K562 (cell line): Measurements from ENCODE around the gene NRF1. TPM values are rescaled to one million over a fixed set of nuclear protein-coding genes. Genes with fewer than 3 reads are reported as not detected.
A peak's percentile ranks its signal among the peaks of the same experiment; 100 is the strongest.

ENCODE experiments used
- ATAC-seq: fragments of 200-7000 bp; cut with Tn5 transposase; 3 replicates; pipeline ENCODE4 v1.9.1; 2020; ENCODE audit warnings: moderate library complexity
- BruUV-seq: library from RNA; stranded (reverse); fragments of 400-500 nt; replicated peaks from 2 replicates; lab custom pipeline; 2021; lab: Mats Ljungman, UMichigan
- CTCF ChIA-PET: fragments of 300-600 bp; formaldehyde crosslinking; extraction: SDS; loops from one replicate; lab custom pipeline; 2021; ENCODE audit warnings: low intra/inter-chr PET ratio; lab: Yijun Ruan, JAX
- POLR2A ChIA-PET: fragments of 300-600, 350-650 bp; sonication (Branson Sonifier 250); formaldehyde crosslinking; extraction: SDS; loops from one replicate; lab custom pipeline; 2021; ENCODE audit warnings: antibody characterized with exemption, inconsistent platforms; lab: Yijun Ruan, JAX
- DNase-seq, 4 experiments: peaks; one replicate each; pipeline versions ENCODE4 v3.0.0 to v3.0.0-alpha.2; 2011 to 2018; ENCODE audit warnings: low spot score in 3 of 4, mixed read lengths in 3 of 4; ENCODE audit errors: extremely low read depth in 1 of 4
- FAIRE-seq: peaks from 2 replicates; lab custom pipeline; 2011; peaks lifted over from hg19 to GRCh38; lab: Jason Lieb, UNC
- H2AFZ ChIP-seq: 2 replicates; pipeline ENCODE4 v1.6.0; 2011; ENCODE audit warnings: low read depth, low read length, control low read depth, inconsistent platforms
- H3K27ac ChIP-seq: fragments of 200-600 bp; 3 replicates; pipeline ENCODE4 v1.8.0; 2011; ENCODE audit warnings: low read depth, mild to moderate bottlenecking, control low read depth, inconsistent platforms, low read length, moderate library complexity, mixed read lengths; ENCODE audit errors: extremely low read depth
- H3K27me3 ChIP-seq, 2 experiments: fragments of 300-600 bp in 1 of 2; 2 replicates in 1 of 2; 3 replicates in 1 of 2; pipeline versions ENCODE4 v1.6.0 to v1.8.0; 2011; ENCODE audit warnings: inconsistent platforms in 2 of 2, low read length in 2 of 2, mild to moderate bottlenecking in 1 of 2, mixed read lengths in 1 of 2, moderate library complexity in 1 of 2; ENCODE audit not compliant: control insufficient read depth in 2 of 2, insufficient read depth in 2 of 2
- H3K36me3 ChIP-seq: fragments of 300-600 bp; 3 replicates; pipeline ENCODE4 v1.8.0; 2011; ENCODE audit warnings: mild to moderate bottlenecking, low read length, inconsistent platforms; ENCODE audit not compliant: control insufficient read depth, insufficient read depth
- H3K4me1 ChIP-seq, 2 experiments: fragments of 200-600 bp in 1 of 2; replicated peaks in 1 of 2; 2 replicates in 1 of 2; 3 replicates in 1 of 2; pipeline versions ENCODE4 v1.5.1 to v1.8.0; 2011; ENCODE audit warnings: inconsistent platforms in 2 of 2, low read length in 2 of 2, mild to moderate bottlenecking in 1 of 2, mixed read lengths in 1 of 2, moderate library complexity in 1 of 2; ENCODE audit not compliant: control insufficient read depth in 2 of 2, insufficient read depth in 2 of 2
- H3K4me2 ChIP-seq: 2 replicates; pipeline ENCODE4 v1.6.1; 2011; ENCODE audit warnings: low read length, control low read depth, inconsistent platforms, mixed read lengths; ENCODE audit not compliant: insufficient read depth
- H3K4me3 ChIP-seq: fragments of 200-600 bp; sonication (generic), shearing (Covaris generic); 2 replicates; pipeline ENCODE4 v1.5.1; 2016; ENCODE audit warnings: control low read depth, inconsistent platforms
- H3K79me2 ChIP-seq: fragments of 200-600 bp; 3 replicates; pipeline ENCODE4 v1.8.0; 2011; ENCODE audit warnings: low read length, inconsistent platforms; ENCODE audit not compliant: control insufficient read depth, insufficient read depth
- H3K9ac ChIP-seq, 2 experiments: 2 replicates each; pipeline versions ENCODE4 v1.6.0 to v1.6.1; 2011; ENCODE audit warnings: low read depth in 2 of 2, low read length in 2 of 2, control low read depth in 1 of 2, inconsistent platforms in 1 of 2, mild to moderate bottlenecking in 1 of 2, mixed read lengths in 1 of 2; ENCODE audit not compliant: insufficient read depth in 1 of 2
- H3K9me1 ChIP-seq: one replicate; pipeline ENCODE4 v1.6.0; 2011; ENCODE audit warnings: inconsistent platforms, mild to moderate bottlenecking, low read length, moderate library complexity; ENCODE audit not compliant: control insufficient read depth, insufficient read depth
- H3K9me3 ChIP-seq: replicated peaks from 2 replicates; pipeline ENCODE4 v1.5.1; 2011; ENCODE audit warnings: low read depth, low read length, inconsistent platforms; ENCODE audit not compliant: control insufficient read depth, insufficient read depth
- H4K20me1 ChIP-seq: replicated peaks from 2 replicates; pipeline ENCODE4 v1.6.1; 2011; ENCODE audit warnings: low read length, inconsistent platforms, mixed read lengths; ENCODE audit not compliant: control insufficient read depth, insufficient read depth
- ARID2 ChIP-seq: fragments of 450-650 bp; IDR thresholded peaks from 2 replicates; pipeline ENCODE4 v1.6.1; 2017; ENCODE audit warnings: antibody characterized with exemption, mild to moderate bottlenecking
- BACH1 ChIP-seq: fragments of 200-800 bp; sonication (Bioruptor generic); IDR thresholded peaks from 2 replicates; pipeline ENCODE4 v1.6.1; 2016; ENCODE audit warnings: missing genetic modification characterization, missing compliant biosample characterization
- CHD4 ChIP-seq: fragments of 200-600 bp; sonication (generic); IDR thresholded peaks from 3 replicates; pipeline ENCODE4 v1.6.1; 2012; ENCODE audit warnings: low read depth, mild to moderate bottlenecking, mixed read lengths, low read length, inconsistent platforms; ENCODE audit not compliant: insufficient read depth, insufficient replicate concordance, poor library complexity, severe bottlenecking
- FOXK1 ChIP-seq: sonication (generic); formaldehyde crosslinking; IDR thresholded peaks from 2 replicates; pipeline ENCODE4 v1.8.0; 2022; ENCODE audit warnings: missing genetic modification reagents, mild to moderate bottlenecking, borderline replicate concordance
- HDGF ChIP-seq: fragments of 450-650 bp; IDR thresholded peaks from 2 replicates; pipeline ENCODE4 v1.6.1; 2016
- HMG20A ChIP-seq: fragments of 450-650 bp; formaldehyde crosslinking; conservative IDR thresholded peaks from 2 replicates; pipeline ENCODE4 v1.4.0; 2020; ENCODE audit warnings: mild to moderate bottlenecking, mixed read lengths
- IFI16 ChIP-seq: fragments of 250-450 bp; sonication (Bioruptor Pico); IDR thresholded peaks from 2 replicates; pipeline ENCODE4 v2.1.2; 2022; ENCODE audit warnings: mild to moderate bottlenecking, inconsistent platforms
- JUN ChIP-seq, 2 experiments: sonication (generic) in 1 of 2; formaldehyde crosslinking in 1 of 2; IDR thresholded peaks; 2 replicates each; pipeline versions ENCODE4 v1.6.1 to v1.8.0; 2012 to 2022; ENCODE audit warnings: borderline replicate concordance in 2 of 2, mild to moderate bottlenecking in 2 of 2, improper control_type of control experiment in 1 of 2, low read depth in 1 of 2, low read length in 1 of 2, missing genetic modification reagents in 1 of 2
- PYGO2 ChIP-seq: fragments of 450-650 bp; IDR thresholded peaks from 2 replicates; pipeline ENCODE4 v1.6.1; 2016; ENCODE audit warnings: mild to moderate bottlenecking, missing genetic modification characterization, moderate library complexity, missing compliant biosample characterization
- RBM14 ChIP-seq: fragments of 200-400 bp; formaldehyde crosslinking; IDR thresholded peaks from 2 replicates; pipeline ENCODE4 v1.6.1; 2018; ENCODE audit warnings: low read depth, mild to moderate bottlenecking, low read length, moderate library complexity, borderline replicate concordance; ENCODE audit not compliant: insufficient read depth
- SMC3 ChIP-seq: conservative IDR thresholded peaks from 2 replicates; pipeline ENCODE4 v1.6.1; 2011; ENCODE audit warnings: low read depth, low read length, improper control_type of control experiment; ENCODE audit not compliant: insufficient read depth
- ZEB2 ChIP-seq: fragments of 450-650 bp; IDR thresholded peaks from 2 replicates; pipeline ENCODE4 v1.6.1; 2016
- ZNF444 ChIP-seq: fragments of 250-450 bp; sonication (Bioruptor Pico); IDR thresholded peaks from 2 replicates; pipeline ENCODE4 v1.4.0; 2020; ENCODE audit warnings: mild to moderate bottlenecking, moderate library complexity
- ZNF778 ChIP-seq: fragments of 450-650 bp; formaldehyde crosslinking; IDR thresholded peaks from 2 replicates; pipeline ENCODE4 v1.4.0; 2020; ENCODE audit warnings: mild to moderate bottlenecking, moderate library complexity
- WGBS: fragments of 100-300 bp; shearing (Covaris generic); methylation state at CpG from one replicate; pipeline ENCODE4 v1.1.6; 2016; ENCODE audit warnings: low coverage, mixed read lengths; ENCODE audit not compliant: insufficient coverage; ENCODE audit errors: missing lambda C conversion rate; 5-methylcytosine and 5-hydroxymethylcytosine counted together
- in situ Hi-C: fragments of 300-500 bp; cut with MboI; formaldehyde crosslinking; loops from 4 replicates; pipeline ENCODE4 v1.15.0; 2018; ENCODE audit warnings: inconsistent platforms, mixed read lengths
- intact Hi-C: fragments of 100-400 bp; cut with micrococcal nuclease; formaldehyde crosslinking; loops from 2 replicates; pipeline ENCODE4 v1.14.2; 2022
- polyA plus RNA-seq, 8 experiments: library from polyadenylated mRNA; depleted of rRNA in 4 of 8; stranded (reverse) in 5 of 8; unstranded in 3 of 8; fragments of >200 nt; fragmentation: Nextera tagmentation in 2 of 8; fragmentation: Illumina TruSeq in 1 of 8; extraction: Ambion mirVana in 2 of 8; extraction: Trizol in 1 of 8; gene quantifications; 2 replicates each; pipeline versions ENCODE4 v1.2.1 to v1.2.3, GENCODE V29; 2011 to 2014; ENCODE audit warnings: inconsistent platforms in 1 of 8, missing spikeins in 1 of 8
- total RNA-seq, 7 experiments: library from RNA; depleted of rRNA in 6 of 7; stranded (reverse); fragments of >200 nt in 6 of 7; fragmentation: Illumina TruSeq in 2 of 7; extraction: Trizol in 2 of 7; gene quantifications; 2 replicates each; pipeline versions ENCODE4 v1.2.1 to v1.2.3, GENCODE V29; 2011 to 2021; ENCODE audit warnings: low replicate concordance in 1 of 7
- TF ChIP-seq, protein P1 (sequence below): IDR thresholded peaks from 2 replicates; pipeline ENCODE4 v1.6.1; 2014; ENCODE audit warnings: antibody characterized with exemption

The NRF1 gene
- total and polyA plus RNA-seq, 9 of the 15 experiments (the other 6 are each of a cell fraction or from before 2014, with no cell fraction given) = 8.6 to 28.8 (median 20.3) TPM

DNA sequence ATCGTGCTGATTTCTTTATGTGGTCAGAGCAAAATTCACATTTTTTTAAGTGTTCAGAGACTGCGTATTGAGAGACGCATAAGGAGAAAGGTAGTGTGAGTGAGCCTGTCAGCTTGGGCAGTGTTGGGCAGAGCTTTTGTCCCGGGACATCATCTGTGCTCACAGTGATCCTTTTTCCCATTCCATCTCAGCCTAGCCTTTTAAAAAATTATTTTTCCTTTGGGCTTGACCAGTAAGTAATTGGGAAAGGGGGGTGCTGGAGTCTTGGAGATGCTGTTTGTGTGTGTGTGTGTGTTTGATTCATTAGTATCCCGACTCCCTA lies 1.5 kb downstream of the NRF1 start:
- ATAC-seq (no peak), DNase-seq (no peak), FAIRE-seq (no peak)
- Histone ChIP-seq H3K27ac (0 out of 3 replicates have a peak overlapping the region, but pooled peaks have one; percentile 93), H2AFZ (no peak overlapping the region), H3K79me2 (peaks cover 84% of the 10 kb centered on the region), H3K9ac (peak overlapping the region; percentile 96 to 100), H4K20me1 (peaks cover 26% of the 10 kb centered on the region; the same call in 1 of the 2 replicates), H3K9me3 (no peaks in the 10 kb centered on the region), H3K4me2 (peak overlapping the region; percentile 94), H3K9me1 (no peaks in the 10 kb centered on the region), H3K27me3 (no peaks in the 10 kb centered on the region), H3K36me3 (peaks cover 19% of the 10 kb centered on the region), H3K4me3 (peak overlapping the region; percentile 78), H3K4me1 (peaks cover 18 to 46% of the 10 kb centered on the region in 2 experiments)
- intact Hi-C loops (loop anchor here (2.0 to 5.0 kb wide), 2 partner anchors 32 to 121 kb away; no protein-coding TSS in a partner anchor), in situ Hi-C loops (no loop called here)
- BruUV-seq = TSS peak; percentile 62
- 14% methylated on average over 5 of the region's 5 CpGs for WGBS
- ChIA-PET POLR2A (interaction anchor here (0.7 to 3.9 kb wide), 8 partner anchors 9 to 222 kb away, joined by 3 to 34 read pairs (median 4); no protein-coding TSS in a partner anchor), CTCF (interaction anchor here (0.6 kb wide), 2 partner anchors 23 to 213 kb away, joined by 4 read pairs; no protein-coding TSS in a partner anchor)
- TF ChIP-seq, protein P1, sequence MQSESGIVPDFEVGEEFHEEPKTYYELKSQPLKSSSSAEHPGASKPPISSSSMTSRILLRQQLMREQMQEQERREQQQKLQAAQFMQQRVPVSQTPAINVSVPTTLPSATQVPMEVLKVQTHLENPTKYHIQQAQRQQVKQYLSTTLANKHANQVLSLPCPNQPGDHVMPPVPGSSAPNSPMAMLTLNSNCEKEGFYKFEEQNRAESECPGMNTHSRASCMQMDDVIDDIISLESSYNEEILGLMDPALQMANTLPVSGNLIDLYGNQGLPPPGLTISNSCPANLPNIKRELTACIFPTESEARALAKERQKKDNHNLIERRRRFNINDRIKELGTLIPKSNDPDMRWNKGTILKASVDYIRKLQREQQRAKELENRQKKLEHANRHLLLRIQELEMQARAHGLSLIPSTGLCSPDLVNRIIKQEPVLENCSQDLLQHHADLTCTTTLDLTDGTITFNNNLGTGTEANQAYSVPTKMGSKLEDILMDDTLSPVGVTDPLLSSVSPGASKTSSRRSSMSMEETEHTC = no peak
- no peak for TF ChIP-seq ZNF444 (CRISPR knock-in tag)
- 0 out of 2 replicates have a peak, but pooled peaks have one; percentile 13 for TF ChIP-seq ARID2
- no peak for TF ChIP-seq IFI16 (CRISPR knock-in tag)
- no peak for TF ChIP-seq BACH1 (tag)
- TF ChIP-seq CHD4 = no peak
- no peak for TF ChIP-seq JUN (IDR thresholded peaks at IDR 0.05; ENCODE audit: borderline replicate concordance, low read depth, low read length)
- TF ChIP-seq JUN (CRISPR knock-in tag; IDR thresholded peaks at IDR 0.05; ENCODE audit: borderline replicate concordance) = no peak
- no peak for TF ChIP-seq HDGF
- no peak for TF ChIP-seq HMG20A (CRISPR knock-in tag)
- TF ChIP-seq SMC3 = no peak
- TF ChIP-seq ZEB2 = 0 out of 2 replicates have a peak, but pooled peaks have one; percentile 3
- no peak for TF ChIP-seq RBM14
- TF ChIP-seq PYGO2 = no peak
- TF ChIP-seq FOXK1 (CRISPR knock-in tag) = no peak
- no peak for TF ChIP-seq ZNF778 (CRISPR knock-in tag)
